GM13976 (cell line): ENCODE data around the gene DMBT1.
"Not testable (repeated sequence)": the region's sequence is repeated elsewhere in the genome, so short reads cannot be mapped to it uniquely, and the experiment has no call there.

ENCODE experiments used
- DNase-seq: peaks from one replicate; pipeline ENCODE4 v3.0.0; 2012; ENCODE audit warnings: low spot score
- CTCF ChIP-seq: IDR thresholded peaks from 2 replicates; pipeline ENCODE4 v1.5.1; 2012; ENCODE audit warnings: borderline replicate concordance, mild to moderate bottlenecking; ENCODE audit not compliant: insufficient read depth; ENCODE audit errors: extremely low read depth, missing control alignments, control extremely low read depth
- in situ Hi-C: fragments of 300-500 bp; cut with MboI; formaldehyde crosslinking; loops from one replicate; pipeline ENCODE4 v1.12.0; 2022; ENCODE audit warnings: low sequenced_read_pairs, mixed read lengths, inconsistent platforms; ENCODE audit not compliant: unreplicated experiment

Gene DMBT1

GRCh38 chr10:122617476-122618270 is 57.1 kb downstream of the DMBT1 start:
- no peak for DNase-seq

GRCh38 chr10:122618461-122619165 is 58.1 kb downstream of the DMBT1 start:
- in situ Hi-C loops: no loop called here

More at GRCh38 chr10:122617476-122618270, 57.1 kb downstream of the DMBT1 start:
- in situ Hi-C loops: no loop called here
- no peak for TF ChIP-seq CTCF

GRCh38 chr10:122620961-122621360 is 60.4 kb downstream of the DMBT1 start:
- DNase-seq, in situ Hi-C loops: not testable (repeated sequence)

More at GRCh38 chr10:122618461-122619165, 58.1 kb downstream of the DMBT1 start:
- no peak for DNase-seq
- no peak for TF ChIP-seq CTCF

GRCh38 chr10:122624546-122624945 is 64.0 kb downstream of the DMBT1 start:
- TF ChIP-seq CTCF: no peak
- DNase-seq: no peak

DNA sequence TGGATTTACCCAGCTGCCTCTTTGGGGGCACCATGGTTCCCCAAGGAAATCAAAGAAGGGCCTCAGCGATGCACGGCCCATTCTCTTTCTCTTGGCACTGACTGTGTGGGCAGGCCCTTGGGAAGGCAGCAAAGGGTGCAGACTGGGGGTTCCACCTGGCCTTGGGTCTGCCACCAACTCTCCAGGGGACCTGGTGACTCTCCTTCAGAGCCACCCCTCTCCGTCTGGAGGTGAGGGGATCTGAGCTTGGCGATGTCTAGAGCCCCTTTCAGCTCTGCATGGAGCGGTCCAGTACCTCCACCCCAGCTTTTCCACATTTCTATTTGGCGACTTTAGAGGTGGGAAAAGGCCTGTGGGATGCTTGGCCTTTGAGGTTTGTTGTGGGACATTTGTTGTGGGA is 70.0 kb downstream of the DMBT1 start:
- no peak for TF ChIP-seq CTCF
- no peak for DNase-seq
- in situ Hi-C loops: no loop called here

More at GRCh38 chr10:122624546-122624945, 64.0 kb downstream of the DMBT1 start:
- in situ Hi-C loops: no loop called here

GRCh38 chr10:122632031-122632430 is 71.5 kb downstream of the DMBT1 start:
- in situ Hi-C loops: no loop called here
- TF ChIP-seq CTCF: no peak
- no peak for DNase-seq

GRCh38 chr10:122632576-122632975 is 72.0 kb downstream of the DMBT1 start:
- in situ Hi-C loops: no loop called here
- no peak for TF ChIP-seq CTCF

More at GRCh38 chr10:122632576-122632975, 72.0 kb downstream of the DMBT1 start:
- DNase-seq: no peak
